GM12878 (cell line): ENCODE results near the gene C19orf73.

Experiments used
- BCL11A ChIP-seq: IDR thresholded peaks from 2 replicates; pipeline ENCODE4 v1.6.1; 2011; ENCODE audit warnings: low read depth, low read length
- CTCF ChIP-seq, 3 experiments: IDR thresholded peaks in 2 of 3; conservative IDR thresholded peaks in 1 of 3; 2 replicates each; pipeline ENCODE4 v1.5.1; 2011; ENCODE audit warnings: low read depth in 3 of 3, low read length in 3 of 3, mild to moderate bottlenecking in 3 of 3, control low read depth in 2 of 3, moderate library complexity in 2 of 3, inconsistent platforms in 1 of 3, mixed read lengths in 1 of 3; ENCODE audit not compliant: control insufficient read depth in 2 of 3, insufficient read depth in 1 of 3; ENCODE audit errors: extremely low read depth in 1 of 3
- POLR2AphosphoS5 ChIP-seq: IDR thresholded peaks from 2 replicates; pipeline ENCODE4 v1.6.1; 2011; ENCODE audit warnings: mild to moderate bottlenecking, low read length, inconsistent platforms
- RFX5 ChIP-seq: IDR thresholded peaks from 2 replicates; pipeline ENCODE4 v1.6.1; 2011; ENCODE audit warnings: low read depth, low read length, improper control_type of control experiment

- TF ChIP-seq CTCF (IDR thresholded peaks at IDR 0.05 in 2 of 3, conservative IDR thresholded peaks at IDR 0.05 in 1 of 3; ENCODE audit: control insufficient read depth in 2 of 3, extremely low read depth in 1 of 3, insufficient read depth in 1 of 3, low read depth in 3 of 3, low read length in 3 of 3) (no peak), RFX5 (no peak), BCL11A (no peak), POLR2AphosphoS5 (no peak)
Measured at GRCh38 chr19:49091391-49092038, 27.4 kb downstream of the C19orf73 start.
